Fibroblast of mammary gland (primary cell): ENCODE measurements around the gene TMCO6.
A peak's percentile ranks its signal among the peaks of the same experiment; 100 is the strongest.

Experiments used
- DNase-seq: peaks from one replicate; pipeline ENCODE4 v3.0.0-alpha.2; 2010; ENCODE audit warnings: low read depth
- H3K4me3 ChIP-seq: 2 replicates; pipeline ENCODE4 v1.5.1; 2011; ENCODE audit warnings: low read depth, mild to moderate bottlenecking, low read length, moderate library complexity; ENCODE audit not compliant: control insufficient read depth
- TF ChIP-seq, protein P1 (sequence below): conservative IDR thresholded peaks from 2 replicates; pipeline ENCODE4 v1.5.1; 2011; ENCODE audit warnings: low read depth, low read length, inconsistent platforms; ENCODE audit not compliant: control insufficient read depth, insufficient read depth

The TMCO6 gene

DNA sequence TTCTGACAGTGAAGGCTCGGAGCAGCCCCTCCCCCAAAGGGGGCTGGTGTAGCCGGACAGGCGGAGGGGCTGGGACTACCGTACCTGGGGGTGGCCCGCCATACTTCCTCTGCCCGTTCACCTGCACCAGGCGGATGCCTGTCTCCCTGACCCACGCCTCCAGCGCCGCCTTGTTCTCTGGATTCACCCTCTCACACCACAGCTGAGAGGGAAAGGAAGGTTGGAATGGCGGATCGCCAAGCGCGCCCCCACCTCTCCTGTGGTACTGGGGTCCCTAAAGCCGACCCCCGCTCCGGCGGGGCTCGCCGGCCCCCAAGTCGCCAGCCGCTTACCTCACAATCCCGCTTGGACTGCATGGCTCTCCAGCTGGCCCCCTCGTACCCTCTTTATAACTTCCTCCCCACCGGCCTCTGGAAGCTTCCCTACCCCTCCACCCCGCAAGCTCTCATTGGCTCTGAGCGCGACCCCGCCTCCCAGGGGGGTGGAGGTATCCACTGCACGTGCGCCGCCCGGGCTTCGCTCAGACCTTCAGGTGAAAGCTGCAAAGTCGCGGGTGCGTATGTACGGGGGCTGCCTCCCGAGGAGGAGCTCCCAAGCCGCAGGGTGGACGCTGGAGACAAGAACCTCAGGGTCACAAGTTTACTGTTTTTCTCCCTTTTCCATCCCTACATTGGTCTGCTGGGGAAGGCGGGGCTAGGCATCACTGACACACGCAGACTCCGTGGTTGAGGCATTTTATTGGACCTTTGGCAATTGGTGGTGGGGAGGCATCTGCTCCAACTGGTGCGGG is 34.1 kb downstream of the TMCO6 start, which contains the start of gene DND1:
DND1 (minus strand) TSS at position 390 of the 790 bp plus-strand sequence; CDS start at position 356, 34 bp downstream.
- peak within 1 kb of the TSS; percentile 1 for H3K4me3 ChIP-seq
- TF ChIP-seq, protein P1, sequence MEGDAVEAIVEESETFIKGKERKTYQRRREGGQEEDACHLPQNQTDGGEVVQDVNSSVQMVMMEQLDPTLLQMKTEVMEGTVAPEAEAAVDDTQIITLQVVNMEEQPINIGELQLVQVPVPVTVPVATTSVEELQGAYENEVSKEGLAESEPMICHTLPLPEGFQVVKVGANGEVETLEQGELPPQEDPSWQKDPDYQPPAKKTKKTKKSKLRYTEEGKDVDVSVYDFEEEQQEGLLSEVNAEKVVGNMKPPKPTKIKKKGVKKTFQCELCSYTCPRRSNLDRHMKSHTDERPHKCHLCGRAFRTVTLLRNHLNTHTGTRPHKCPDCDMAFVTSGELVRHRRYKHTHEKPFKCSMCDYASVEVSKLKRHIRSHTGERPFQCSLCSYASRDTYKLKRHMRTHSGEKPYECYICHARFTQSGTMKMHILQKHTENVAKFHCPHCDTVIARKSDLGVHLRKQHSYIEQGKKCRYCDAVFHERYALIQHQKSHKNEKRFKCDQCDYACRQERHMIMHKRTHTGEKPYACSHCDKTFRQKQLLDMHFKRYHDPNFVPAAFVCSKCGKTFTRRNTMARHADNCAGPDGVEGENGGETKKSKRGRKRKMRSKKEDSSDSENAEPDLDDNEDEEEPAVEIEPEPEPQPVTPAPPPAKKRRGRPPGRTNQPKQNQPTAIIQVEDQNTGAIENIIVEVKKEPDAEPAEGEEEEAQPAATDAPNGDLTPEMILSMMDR = no peak
- DNase-seq = no peak

DNA sequence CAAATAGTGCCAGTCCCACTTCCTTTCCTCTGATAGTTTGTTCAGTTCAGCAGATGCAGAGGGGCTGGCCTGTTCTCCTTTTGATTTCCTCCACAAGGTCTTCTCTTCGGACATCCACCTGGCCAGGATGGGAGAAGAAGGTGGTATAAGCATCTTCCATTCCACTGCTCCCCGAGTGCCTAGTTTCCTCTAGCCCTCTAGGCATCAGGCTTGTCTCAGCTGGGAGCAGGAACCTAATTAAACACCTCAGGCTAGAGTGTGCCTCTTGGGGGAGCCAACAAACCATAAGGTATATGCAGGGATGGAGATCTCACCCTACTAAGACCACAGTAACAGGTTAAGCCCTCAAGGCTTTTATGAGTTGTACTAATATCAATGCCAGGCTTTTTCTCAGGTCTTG is 35.0 kb downstream of the TMCO6 start:
- DNase-seq = no peak
- H3K4me3 ChIP-seq = no peak overlapping the region
- TF ChIP-seq, protein P1 = no peak

DNA sequence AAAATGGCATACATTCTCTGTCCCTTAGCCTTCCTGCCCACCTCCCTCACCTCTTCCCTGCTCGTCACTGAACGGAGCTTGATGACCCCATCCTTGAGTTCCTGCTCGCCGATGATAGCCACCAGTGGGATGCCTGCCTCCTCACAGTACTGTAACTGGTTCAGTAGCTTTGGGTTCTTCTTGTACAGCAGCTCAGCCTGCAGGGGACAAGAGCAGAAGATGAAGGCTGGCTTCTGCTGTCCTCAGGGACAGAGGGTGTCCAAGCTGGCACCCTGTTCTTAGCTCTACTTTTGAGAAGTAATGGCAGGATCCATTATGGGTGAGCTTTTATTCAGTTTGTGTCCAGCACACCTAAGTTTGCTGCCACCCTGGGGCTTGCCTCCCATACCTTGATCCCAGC is 35.4 kb downstream of the TMCO6 start:
- no peak overlapping the region for H3K4me3 ChIP-seq
- TF ChIP-seq, protein P1 = no peak
- no peak for DNase-seq

DNA sequence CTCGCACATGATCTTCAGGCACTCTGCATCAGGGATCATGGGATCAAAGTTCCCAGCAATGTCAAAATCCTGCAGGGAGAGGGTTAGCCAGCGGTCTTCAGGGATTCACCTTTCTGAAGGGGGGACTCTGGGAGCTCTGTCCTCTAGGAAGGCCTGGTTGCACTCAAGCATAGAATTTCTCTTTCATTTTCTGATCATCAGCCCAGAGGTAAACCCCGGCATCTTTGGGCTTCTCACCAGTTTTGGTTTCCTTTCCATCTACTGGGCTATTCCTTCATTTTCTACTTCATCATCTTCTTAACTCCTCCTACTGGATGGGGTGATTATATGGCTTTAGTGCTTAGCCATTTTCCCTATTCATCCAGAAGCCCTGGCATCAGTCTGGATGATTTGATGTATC is 38.7 kb downstream of the TMCO6 start:
- no peak for DNase-seq
- TF ChIP-seq, protein P1 = no peak
- H3K4me3 ChIP-seq = no peak overlapping the region

DNA sequence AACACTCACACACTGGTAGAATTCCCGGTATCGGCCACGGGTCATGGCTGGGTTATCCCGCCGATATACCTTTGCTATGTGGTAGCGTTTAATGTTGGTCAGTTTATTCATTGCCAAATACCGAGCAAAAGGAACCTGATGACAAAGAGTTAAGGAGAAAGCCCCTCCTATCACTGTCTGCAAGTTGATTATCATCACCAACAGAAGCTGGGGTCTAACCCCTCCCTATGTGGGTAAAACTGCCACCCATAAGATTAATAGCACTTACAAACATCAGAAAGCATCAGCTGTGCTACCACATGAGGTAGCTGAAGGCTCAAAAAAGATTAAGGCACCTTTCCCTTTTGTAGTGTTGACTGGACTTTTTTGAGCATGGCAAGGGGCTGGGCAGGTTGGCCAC is 39.7 kb downstream of the TMCO6 start:
- H3K4me3 ChIP-seq = no peak overlapping the region
- no peak for DNase-seq
- TF ChIP-seq, protein P1 = no peak

DNA sequence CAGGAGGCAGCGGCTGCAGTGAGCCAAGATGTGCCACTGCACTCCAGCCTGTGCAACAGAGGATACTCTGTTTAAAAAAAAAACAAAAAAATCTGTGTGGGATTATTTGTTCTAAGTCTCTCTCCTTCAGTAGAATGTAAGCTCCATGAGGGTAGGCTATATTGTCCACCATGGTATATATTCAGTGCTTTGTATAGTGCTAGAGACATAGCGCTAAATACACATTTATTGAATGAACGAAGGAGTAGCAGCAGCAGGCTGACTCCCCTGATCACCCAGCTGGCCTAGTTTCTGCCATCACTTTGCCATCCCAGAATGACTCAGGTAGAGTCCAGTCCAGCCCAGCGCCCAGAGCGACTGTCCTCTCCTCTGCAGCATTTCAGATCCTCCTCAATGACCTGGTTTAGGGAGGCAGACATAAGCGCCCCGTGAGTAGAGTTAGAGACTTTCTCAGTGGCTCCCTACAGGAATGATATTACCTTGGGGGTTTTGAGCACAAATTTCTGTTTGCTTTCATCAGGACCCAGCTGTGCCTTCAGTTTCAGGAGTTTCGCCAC is 51.2 kb downstream of the TMCO6 start:
- TF ChIP-seq, protein P1 = no peak
- DNase-seq = no peak
- peak overlapping the region; percentile 79 for H3K4me3 ChIP-seq
